GM12878 (cell line): ENCODE results near the gene LYPD5. TPM values are rescaled to one million over a fixed set of nuclear protein-coding genes. Genes with fewer than 3 reads are reported as not detected.
A peak's percentile ranks its signal among the peaks of the same experiment; 100 is the strongest.

Experiments
- ATAC-seq: fragments of 200-7000 bp; cut with Tn5 transposase; 3 replicates; pipeline ENCODE4 v1.9.1; 2020; ENCODE audit warnings: mild to moderate bottlenecking, moderate library complexity
- BruUV-seq: library from RNA; stranded (reverse); fragments of 400-500 nt; replicated peaks from 2 replicates; lab custom pipeline; 2021; lab: Mats Ljungman, UMichigan
- CTCF ChIA-PET: fragments of 300-600 bp; sonication (Branson Sonifier 250); formaldehyde crosslinking; extraction: SDS; loops from one replicate; lab custom pipeline; 2021; ENCODE audit warnings: inconsistent platforms; lab: Yijun Ruan, JAX
- POLR2A ChIA-PET: fragments of 350-600 bp; formaldehyde crosslinking; extraction: SDS; loops from one replicate; lab custom pipeline; 2021; ENCODE audit warnings: inconsistent platforms; lab: Charles Lee
- RAD21 ChIA-PET: fragments of 300-600 bp; sonication (Branson Sonifier 250); formaldehyde crosslinking; loops from one replicate; lab custom pipeline; 2023; ENCODE audit warnings: antibody characterized with exemption; ENCODE audit not compliant: unreplicated experiment; lab: Charles Lee
- SMC1A ChIA-PET: fragments of 300-600 bp; sonication (Branson Sonifier 250); formaldehyde crosslinking; loops from one replicate; lab custom pipeline; 2023; ENCODE audit not compliant: unreplicated experiment, uncharacterized antibody; lab: Charles Lee
- DNase-seq: peaks from one replicate; pipeline ENCODE4 v3.0.0-alpha.2; 2011; ENCODE audit warnings: low read depth, low spot score
- FAIRE-seq: peaks from 3 replicates; lab custom pipeline; 2011; peaks lifted over from hg19 to GRCh38; lab: Jason Lieb, UNC
- H2AFZ ChIP-seq: 2 replicates; pipeline ENCODE4 v1.6.0; 2011; ENCODE audit warnings: low read depth, low read length, control low read depth; ENCODE audit not compliant: control insufficient read depth
- H3K27ac ChIP-seq: 2 replicates; pipeline ENCODE4 v1.5.1; 2011; ENCODE audit warnings: control low read depth; ENCODE audit not compliant: control insufficient read depth, insufficient read depth
- H3K27me3 ChIP-seq, 2 experiments: replicated peaks in 1 of 2; 2 replicates each; pipeline versions ENCODE4 v1.6.0 to v1.6.1; 2011; ENCODE audit warnings: low read length in 1 of 2; ENCODE audit not compliant: control insufficient read depth in 2 of 2, insufficient read depth in 2 of 2
- H3K36me3 ChIP-seq, 2 experiments: 2 replicates each; pipeline ENCODE4 v1.5.1; 2011; ENCODE audit warnings: low read length in 1 of 2; ENCODE audit not compliant: control insufficient read depth in 2 of 2, insufficient read depth in 2 of 2
- H3K4me1 ChIP-seq: 2 replicates; pipeline ENCODE4 v1.6.1; 2011; ENCODE audit warnings: mild to moderate bottlenecking, low read length, moderate library complexity, mixed read lengths; ENCODE audit not compliant: control insufficient read depth, insufficient read depth
- H3K4me2 ChIP-seq: 2 replicates; pipeline ENCODE4 v1.6.0; 2011; ENCODE audit warnings: control low read depth; ENCODE audit not compliant: control insufficient read depth, insufficient read depth
- H3K4me3 ChIP-seq: fragments of 200-600 bp; sonication (generic); 2 replicates; pipeline ENCODE4 v1.5.1; 2016
- H3K79me2 ChIP-seq: 2 replicates; pipeline ENCODE4 v1.6.0; 2011; ENCODE audit warnings: low read length; ENCODE audit not compliant: control insufficient read depth, insufficient read depth
- H3K9ac ChIP-seq: 2 replicates; pipeline ENCODE4 v1.8.0; 2011; ENCODE audit warnings: low read length, control low read depth, mixed read lengths; ENCODE audit not compliant: control insufficient read depth, insufficient read depth
- H3K9me3 ChIP-seq: replicated peaks from 3 replicates; pipeline ENCODE4 v1.5.1; 2011; ENCODE audit warnings: mild to moderate bottlenecking, low read length; ENCODE audit not compliant: control insufficient read depth, insufficient read depth
- H4K20me1 ChIP-seq: 2 replicates; pipeline ENCODE4 v1.6.0; 2011; ENCODE audit not compliant: control insufficient read depth, insufficient read depth
- CBX5 ChIP-seq: sonication (generic); IDR thresholded peaks from 2 replicates; pipeline ENCODE4 v1.6.1; 2016; ENCODE audit warnings: low read depth, moderate library complexity, mild to moderate bottlenecking, inconsistent platforms
- DPF2 ChIP-seq: fragments of 450-650 bp; IDR thresholded peaks from 2 replicates; pipeline ENCODE4 v1.6.1; 2017; ENCODE audit warnings: mild to moderate bottlenecking
- RAD51 ChIP-seq: fragments of 450-650 bp; IDR thresholded peaks from 2 replicates; pipeline ENCODE4 v1.6.1; 2016; ENCODE audit warnings: moderate library complexity, mild to moderate bottlenecking, inconsistent platforms
- RELB ChIP-seq: fragments of 450-650 bp; IDR thresholded peaks from 2 replicates; pipeline ENCODE4 v1.6.1; 2017; ENCODE audit warnings: low read depth, mild to moderate bottlenecking, moderate library complexity
- SREBF1 ChIP-seq: IDR thresholded peaks from 2 replicates; pipeline ENCODE4 v1.6.1; 2012; ENCODE audit warnings: mild to moderate bottlenecking, low read length
- ZNF384 ChIP-seq: IDR thresholded peaks from 2 replicates; pipeline ENCODE4 v1.6.1; 2012; ENCODE audit warnings: low read depth, mild to moderate bottlenecking, low read length, improper control_type of control experiment, borderline replicate concordance
- in situ Hi-C: fragments of 300-500 bp; cut with MboI; formaldehyde crosslinking; loops from 9 replicates; pipeline ENCODE4 v1.14.3; 2018; ENCODE audit warnings: mixed read lengths
- intact Hi-C: fragments of 100-400 bp; cut with micrococcal nuclease; formaldehyde crosslinking; loops from one replicate; pipeline ENCODE4 v1.14.2; 2022; ENCODE audit not compliant: unreplicated experiment
- polyA plus RNA-seq, 11 experiments: library from polyadenylated mRNA; depleted of rRNA in 4 of 11; unstranded in 6 of 11; stranded (reverse) in 5 of 11; fragments of >200 nt; fragmentation: Nextera tagmentation in 4 of 11; fragmentation: Illumina TruSeq in 1 of 11; extraction: Ambion mirVana in 4 of 11; extraction: Trizol in 1 of 11; gene quantifications; 1 replicate in 1 of 11; 2 replicates in 10 of 11; pipeline versions ENCODE4 v1.2.1 to v1.2.3, GENCODE V29; 2011 to 2016; ENCODE audit warnings: inconsistent platforms in 2 of 11, missing spikeins in 2 of 11, low read depth in 1 of 11
- total RNA-seq, 4 experiments: library from RNA; depleted of rRNA in 3 of 4; stranded (reverse); fragments of >200 nt in 3 of 4; fragmentation: Illumina TruSeq in 1 of 4; extraction: Trizol in 1 of 4; gene quantifications; 2 replicates each; pipeline versions ENCODE4 v1.2.1 to v1.2.3, GENCODE V29; 2013 to 2021
- TF ChIP-seq, protein P1 (sequence below): IDR thresholded peaks from 2 replicates; pipeline ENCODE4 v1.6.1; 2012; ENCODE audit warnings: improper control_type of control experiment, low read depth, low read length; ENCODE audit not compliant: insufficient replicate concordance
- TF ChIP-seq, protein P2 (sequence below): fragments of 450-650 bp; IDR thresholded peaks from 2 replicates; pipeline ENCODE4 v1.6.1; 2017; ENCODE audit warnings: antibody characterized with exemption, mild to moderate bottlenecking, moderate library complexity

Gene LYPD5
- total and polyA plus RNA-seq, 10 of the 15 experiments (the other 5 are each of a cell fraction or from before 2014, with no cell fraction given), result 0.04 to 2.2 (median 0.69) TPM; not detected in 1

- TF ChIP-seq, protein P1, sequence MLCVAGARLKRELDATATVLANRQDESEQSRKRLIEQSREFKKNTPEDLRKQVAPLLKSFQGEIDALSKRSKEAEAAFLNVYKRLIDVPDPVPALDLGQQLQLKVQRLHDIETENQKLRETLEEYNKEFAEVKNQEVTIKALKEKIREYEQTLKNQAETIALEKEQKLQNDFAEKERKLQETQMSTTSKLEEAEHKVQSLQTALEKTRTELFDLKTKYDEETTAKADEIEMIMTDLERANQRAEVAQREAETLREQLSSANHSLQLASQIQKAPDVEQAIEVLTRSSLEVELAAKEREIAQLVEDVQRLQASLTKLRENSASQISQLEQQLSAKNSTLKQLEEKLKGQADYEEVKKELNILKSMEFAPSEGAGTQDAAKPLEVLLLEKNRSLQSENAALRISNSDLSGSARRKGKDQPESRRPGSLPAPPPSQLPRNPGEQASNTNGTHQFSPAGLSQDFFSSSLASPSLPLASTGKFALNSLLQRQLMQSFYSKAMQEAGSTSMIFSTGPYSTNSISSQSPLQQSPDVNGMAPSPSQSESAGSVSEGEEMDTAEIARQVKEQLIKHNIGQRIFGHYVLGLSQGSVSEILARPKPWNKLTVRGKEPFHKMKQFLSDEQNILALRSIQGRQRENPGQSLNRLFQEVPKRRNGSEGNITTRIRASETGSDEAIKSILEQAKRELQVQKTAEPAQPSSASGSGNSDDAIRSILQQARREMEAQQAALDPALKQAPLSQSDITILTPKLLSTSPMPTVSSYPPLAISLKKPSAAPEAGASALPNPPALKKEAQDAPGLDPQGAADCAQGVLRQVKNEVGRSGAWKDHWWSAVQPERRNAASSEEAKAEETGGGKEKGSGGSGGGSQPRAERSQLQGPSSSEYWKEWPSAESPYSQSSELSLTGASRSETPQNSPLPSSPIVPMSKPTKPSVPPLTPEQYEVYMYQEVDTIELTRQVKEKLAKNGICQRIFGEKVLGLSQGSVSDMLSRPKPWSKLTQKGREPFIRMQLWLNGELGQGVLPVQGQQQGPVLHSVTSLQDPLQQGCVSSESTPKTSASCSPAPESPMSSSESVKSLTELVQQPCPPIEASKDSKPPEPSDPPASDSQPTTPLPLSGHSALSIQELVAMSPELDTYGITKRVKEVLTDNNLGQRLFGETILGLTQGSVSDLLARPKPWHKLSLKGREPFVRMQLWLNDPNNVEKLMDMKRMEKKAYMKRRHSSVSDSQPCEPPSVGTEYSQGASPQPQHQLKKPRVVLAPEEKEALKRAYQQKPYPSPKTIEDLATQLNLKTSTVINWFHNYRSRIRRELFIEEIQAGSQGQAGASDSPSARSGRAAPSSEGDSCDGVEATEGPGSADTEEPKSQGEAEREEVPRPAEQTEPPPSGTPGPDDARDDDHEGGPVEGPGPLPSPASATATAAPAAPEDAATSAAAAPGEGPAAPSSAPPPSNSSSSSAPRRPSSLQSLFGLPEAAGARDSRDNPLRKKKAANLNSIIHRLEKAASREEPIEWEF, result no peak
- TF ChIP-seq ZNF384 (no peak), SREBF1 (no peak)
- TF ChIP-seq, all 136 proteins: peak for 0
Measured at GRCh38 chr19:43842007-43842406, 39.8 kb upstream of the LYPD5 start (continued).

GRCh38 chr19:43839139-43839538 is 36.9 kb upstream of the LYPD5 start:
- ATAC-seq (no peak), FAIRE-seq (no peak), DNase-seq (no peak)
- ChIA-PET CTCF (interaction anchor here (0.7 kb wide), 1 partner anchor 46 kb away, joined by 3 read pairs; no protein-coding TSS in a partner anchor), RAD21 (no interaction called here), POLR2A (no interaction called here), SMC1A (no interaction called here)
- Histone ChIP-seq H3K9ac (no peak overlapping the region), H3K4me2 (no peak overlapping the region), H4K20me1 (no peaks in the 10 kb centered on the region), H2AFZ (no peak overlapping the region), H3K79me2 (no peaks in the 10 kb centered on the region), H3K4me1 (no peaks in the 10 kb centered on the region), H3K36me3 (peaks cover 0 to 16% of the 10 kb centered on the region in 2 experiments; a peak in 2 of 4 replicates), H3K4me3 (no peak overlapping the region), H3K27me3 (no peaks in the 10 kb centered on the region), H3K27ac (no peak overlapping the region), H3K9me3 (peaks cover 21% of the 10 kb centered on the region)
- TF ChIP-seq RAD51, result no peak
- 0 out of 2 replicates have a peak, but pooled peaks have one; percentile 19 for TF ChIP-seq CBX5
- no peak for TF ChIP-seq DPF2
- TF ChIP-seq RELB, result no peak
- TF ChIP-seq, protein P2, sequence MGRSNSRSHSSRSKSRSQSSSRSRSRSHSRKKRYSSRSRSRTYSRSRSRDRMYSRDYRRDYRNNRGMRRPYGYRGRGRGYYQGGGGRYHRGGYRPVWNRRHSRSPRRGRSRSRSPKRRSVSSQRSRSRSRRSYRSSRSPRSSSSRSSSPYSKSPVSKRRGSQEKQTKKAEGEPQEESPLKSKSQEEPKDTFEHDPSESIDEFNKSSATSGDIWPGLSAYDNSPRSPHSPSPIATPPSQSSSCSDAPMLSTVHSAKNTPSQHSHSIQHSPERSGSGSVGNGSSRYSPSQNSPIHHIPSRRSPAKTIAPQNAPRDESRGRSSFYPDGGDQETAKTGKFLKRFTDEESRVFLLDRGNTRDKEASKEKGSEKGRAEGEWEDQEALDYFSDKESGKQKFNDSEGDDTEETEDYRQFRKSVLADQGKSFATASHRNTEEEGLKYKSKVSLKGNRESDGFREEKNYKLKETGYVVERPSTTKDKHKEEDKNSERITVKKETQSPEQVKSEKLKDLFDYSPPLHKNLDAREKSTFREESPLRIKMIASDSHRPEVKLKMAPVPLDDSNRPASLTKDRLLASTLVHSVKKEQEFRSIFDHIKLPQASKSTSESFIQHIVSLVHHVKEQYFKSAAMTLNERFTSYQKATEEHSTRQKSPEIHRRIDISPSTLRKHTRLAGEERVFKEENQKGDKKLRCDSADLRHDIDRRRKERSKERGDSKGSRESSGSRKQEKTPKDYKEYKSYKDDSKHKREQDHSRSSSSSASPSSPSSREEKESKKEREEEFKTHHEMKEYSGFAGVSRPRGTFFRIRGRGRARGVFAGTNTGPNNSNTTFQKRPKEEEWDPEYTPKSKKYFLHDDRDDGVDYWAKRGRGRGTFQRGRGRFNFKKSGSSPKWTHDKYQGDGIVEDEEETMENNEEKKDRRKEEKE, result no peak
- no TSS peak for BruUV-seq
- intact Hi-C loops, result no loop called here
- in situ Hi-C loops, result no loop called here
